Endothelial cell of umbilical vein (primary cell): ENCODE data around the gene LIAS. TPM values are rescaled to one million over a fixed set of nuclear protein-coding genes. Genes with fewer than 3 reads are reported as not detected.

Experiments
- BruUV-seq: library from RNA; stranded (reverse); fragments of 400-500 nt; replicated peaks from 2 replicates; lab custom pipeline; 2021; lab: Mats Ljungman, UMichigan
- CTCF ChIA-PET: fragments of 300-600, 350-600 bp; sonication (Branson Sonifier 250); formaldehyde crosslinking; loops from one replicate; lab custom pipeline; 2021; ENCODE audit warnings: antibody characterized with exemption, inconsistent platforms; lab: Charles Lee
- POLR2A ChIA-PET: fragments of 300-600, 350-600 bp; sonication (Branson Sonifier 250); formaldehyde crosslinking; loops from one replicate; lab custom pipeline; 2021; ENCODE audit warnings: antibody characterized with exemption, inconsistent platforms; lab: Charles Lee
- DNase-seq: peaks from one replicate; pipeline ENCODE4 v3.0.0-alpha.2; 2011; ENCODE audit warnings: low read depth, low spot score
- FAIRE-seq: peaks from 2 replicates; lab custom pipeline; 2011; peaks lifted over from hg19 to GRCh38; lab: Jason Lieb, UNC
- H2AFZ ChIP-seq: 2 replicates; pipeline ENCODE4 v1.6.0; 2012; ENCODE audit warnings: low read depth, low read length, control low read depth, inconsistent platforms
- H3K27ac ChIP-seq: 2 replicates; pipeline ENCODE4 v1.5.1; 2011; ENCODE audit warnings: low read depth, mild to moderate bottlenecking, control low read depth, low read length, moderate library complexity; ENCODE audit not compliant: insufficient read depth
- H3K27me3 ChIP-seq, 2 experiments: 2 replicates each; pipeline versions ENCODE4 v1.6.0 to v1.6.1; 2011; ENCODE audit warnings: low read length in 2 of 2, mixed read lengths in 1 of 2; ENCODE audit not compliant: control insufficient read depth in 2 of 2, insufficient read depth in 2 of 2
- H3K36me3 ChIP-seq, 2 experiments: 2 replicates in 1 of 2; 3 replicates in 1 of 2; pipeline ENCODE4 v1.5.1; 2011; ENCODE audit warnings: low read length in 2 of 2, mild to moderate bottlenecking in 1 of 2, moderate library complexity in 1 of 2; ENCODE audit not compliant: control insufficient read depth in 2 of 2, insufficient read depth in 2 of 2; ENCODE audit errors: extremely low read depth in 1 of 2
- H3K4me1 ChIP-seq: 3 replicates; pipeline ENCODE4 v1.5.1; 2011; ENCODE audit warnings: mild to moderate bottlenecking, low read length; ENCODE audit not compliant: control insufficient read depth, insufficient read depth; ENCODE audit errors: extremely low read depth
- H3K4me2 ChIP-seq: 2 replicates; pipeline ENCODE4 v1.6.1; 2011; ENCODE audit warnings: low read length, control low read depth, mixed read lengths; ENCODE audit not compliant: insufficient read depth
- H3K4me3 ChIP-seq, 3 experiments: fragments of 200-600 bp in 1 of 3; sonication (generic), shearing (Covaris generic) in 1 of 3; replicated peaks in 1 of 3; 2 replicates each; pipeline ENCODE4 v1.5.1; 2011 to 2016; ENCODE audit warnings: control low read depth in 3 of 3, low read length in 3 of 3, mild to moderate bottlenecking in 2 of 3, inconsistent platforms in 1 of 3, low read depth in 1 of 3, moderate library complexity in 1 of 3; ENCODE audit not compliant: insufficient read depth in 1 of 3
- H3K79me2 ChIP-seq: 2 replicates; pipeline ENCODE4 v1.6.0; 2012; ENCODE audit warnings: low read length, inconsistent platforms; ENCODE audit not compliant: control insufficient read depth, insufficient read depth
- H3K9ac ChIP-seq: replicated peaks from 2 replicates; pipeline ENCODE3; 2011; ENCODE audit warnings: low read length, control low read depth; ENCODE audit not compliant: insufficient read depth; ENCODE audit errors: extremely low read depth
- H3K9me1 ChIP-seq: replicated peaks from 3 replicates; pipeline ENCODE4 v1.6.0; 2011; ENCODE audit warnings: mild to moderate bottlenecking, low read length; ENCODE audit not compliant: control insufficient read depth, insufficient read depth; ENCODE audit errors: extremely low read depth
- H3K9me3 ChIP-seq: replicated peaks from 2 replicates; pipeline ENCODE4 v1.5.1; 2012; ENCODE audit warnings: low read length, inconsistent platforms; ENCODE audit not compliant: control insufficient read depth, insufficient read depth
- H4K20me1 ChIP-seq: replicated peaks from 2 replicates; pipeline ENCODE3; 2011; ENCODE audit warnings: mild to moderate bottlenecking, low read length; ENCODE audit not compliant: control insufficient read depth, insufficient read depth; ENCODE audit errors: extremely low read depth
- CTCF ChIP-seq, 2 donors: IDR thresholded peaks; 1 replicate in 1 of 2; 2 replicates in 1 of 2; pipeline ENCODE4 v1.5.1; 2011; ENCODE audit warnings: low read length in 2 of 2, mild to moderate bottlenecking in 2 of 2, moderate library complexity in 2 of 2, control low read depth in 1 of 2, inconsistent platforms in 1 of 2, low read depth in 1 of 2; ENCODE audit not compliant: insufficient read depth in 1 of 2; ENCODE audit errors: extremely low read depth in 1 of 2
- EZH2 ChIP-seq: IDR thresholded peaks from 2 replicates; pipeline ENCODE4 v1.6.1; 2012; ENCODE audit warnings: borderline replicate concordance, low read depth, mild to moderate bottlenecking, moderate library complexity, low read length, inconsistent platforms; ENCODE audit not compliant: severe bottlenecking
- FOS ChIP-seq: IDR thresholded peaks from 2 replicates; pipeline ENCODE4 v1.6.1; 2011; ENCODE audit warnings: mild to moderate bottlenecking, low read length, moderate library complexity, borderline replicate concordance; ENCODE audit not compliant: insufficient read depth
- GATA2 ChIP-seq: IDR thresholded peaks from 2 replicates; pipeline ENCODE4 v1.7.0; 2011; ENCODE audit warnings: low read depth, mild to moderate bottlenecking, moderate library complexity, mixed read lengths, low read length; ENCODE audit not compliant: insufficient read length, insufficient read depth
- JUN ChIP-seq: IDR thresholded peaks from 2 replicates; pipeline ENCODE4 v1.6.1; 2011; ENCODE audit warnings: borderline replicate concordance, low read depth; ENCODE audit not compliant: insufficient read length, insufficient read depth
- MAX ChIP-seq: IDR thresholded peaks from 2 replicates; pipeline ENCODE4 v1.6.1; 2011; ENCODE audit not compliant: insufficient read depth, insufficient read length
- MYC ChIP-seq: IDR thresholded peaks from one replicate; pipeline ENCODE4 v1.6.1; 2011; ENCODE audit warnings: mild to moderate bottlenecking, low read depth, low read length
- POLR2A ChIP-seq: IDR thresholded peaks from 2 replicates; pipeline ENCODE4 v1.6.1; 2012; ENCODE audit warnings: low read depth, mild to moderate bottlenecking, control low read depth, low read length
- POLR2AphosphoS5 ChIP-seq: IDR thresholded peaks from 2 replicates; pipeline ENCODE4 v1.6.1; 2012; ENCODE audit warnings: low read depth, mild to moderate bottlenecking, control low read depth, low read length, moderate library complexity; ENCODE audit not compliant: insufficient read depth
- dilution Hi-C: fragments of 300-500 bp; cut with MboI; formaldehyde crosslinking; loops from one replicate; pipeline ENCODE4 v1.15.0; 2019; ENCODE audit warnings: low sequenced_read_pairs; ENCODE audit not compliant: extremely low pct_ligation_motif_present
- intact Hi-C: fragments of 100-400 bp; cut with micrococcal nuclease; formaldehyde crosslinking; loops from one replicate; pipeline ENCODE4 v1.10.0; 2022
- polyA plus RNA-seq, 4 experiments: library from polyadenylated mRNA; depleted of rRNA in 3 of 4; stranded (reverse) in 3 of 4; unstranded in 1 of 4; fragments of >200 nt; gene quantifications; 2 replicates each; pipeline versions ENCODE4 v1.2.1 to v1.2.3, GENCODE V29; 2011 to 2012; ENCODE audit warnings: missing spikeins in 1 of 4
- total RNA-seq: library from RNA; stranded (reverse); gene quantifications from 2 replicates; pipeline ENCODE4 v1.2.3, GENCODE V29; 2021

Gene LIAS
- total and polyA plus RNA-seq, 2 donors (not counting 3 experiments of a cell fraction or from before 2014, with no cell fraction given): 5.5 to 11.3 TPM

GRCh38 chr4:39476187-39476895, 17.5 kb downstream of the LIAS start:
- Histone ChIP-seq H3K4me3 (no peak overlapping the region), H3K9me3 (no peaks in the 10 kb centered on the region), H4K20me1 (no peaks in the 10 kb centered on the region), H3K27me3 (no peaks in the 10 kb centered on the region), H3K9ac (no peak overlapping the region), H3K27ac (no peak overlapping the region), H3K9me1 (no peaks in the 10 kb centered on the region), H3K4me1 (no peaks in the 10 kb centered on the region), H3K36me3 (no peaks in the 10 kb centered on the region), H2AFZ (no peak overlapping the region), H3K79me2 (no peaks in the 10 kb centered on the region), H3K4me2 (no peak overlapping the region)
- TF ChIP-seq EZH2 (no peak), FOS (no peak), MAX (no peak), POLR2A (no peak), JUN (no peak), CTCF (IDR thresholded peaks at IDR 0.05; ENCODE audit: extremely low read depth in 1 of 2, insufficient read depth in 1 of 2, low read depth in 1 of 2, low read length in 2 of 2) (no peak), POLR2AphosphoS5 (no peak), MYC (no peak), GATA2 (no peak)
- ChIA-PET POLR2A (no interaction called here), CTCF (no interaction called here)
- intact Hi-C loops: no loop called here
- DNase-seq: no peak
- dilution Hi-C loops: no loop called here
- no TSS peak for BruUV-seq
- no peak for FAIRE-seq
